Activated T-helper 2 cell treated with anti-CD3 and anti-CD28 coated beads, Interferon-gamma antibody, Interleukin-2, Interleukin-4, amounts not matched to agents 10 μg/mL and 5 μg/mL and 100 μg/mL, durations not matched to agents 14 hours and 24 hours and 36 hours (primary cell): Measurements from ENCODE around the gene FAHD1. TPM values are rescaled to one million over a fixed set of nuclear protein-coding genes. Genes with fewer than 3 reads are reported as not detected.

Experiments used
- DNase-seq: peaks from one replicate; pipeline ENCODE4 v3.0.0; 2021; ENCODE audit warnings: low spot score
- H3K27ac Mint-ChIP-seq: one replicate; pipeline ENCODE4 v1.8.0; 2021; ENCODE audit warnings: mixed read lengths
- H3K27me3 Mint-ChIP-seq: one replicate; pipeline ENCODE4 v1.8.0; 2021; ENCODE audit warnings: low read depth, mixed read lengths
- H3K36me3 Mint-ChIP-seq: one replicate; pipeline ENCODE4 v1.8.0; 2021; ENCODE audit warnings: low read depth, mixed read lengths
- H3K4me1 Mint-ChIP-seq: one replicate; pipeline ENCODE4 v1.8.0; 2021; ENCODE audit warnings: low read depth, mixed read lengths
- H3K4me3 Mint-ChIP-seq: one replicate; pipeline ENCODE4 v1.8.0; 2021; ENCODE audit warnings: low read depth, mild to moderate bottlenecking, moderate library complexity, mixed read lengths
- H3K9me3 Mint-ChIP-seq: one replicate; pipeline ENCODE4 v1.8.0; 2021; ENCODE audit warnings: mixed read lengths
- intact Hi-C: fragments of 100-400 bp; cut with micrococcal nuclease; formaldehyde crosslinking; loops from one replicate; pipeline ENCODE4 v1.15.1; 2023
- total RNA-seq: library from RNA; stranded (reverse); gene quantifications from 2 replicates; pipeline ENCODE4 v1.2.3, GENCODE V29; 2022

FAHD1 gene
- total RNA-seq, 1 donor from 2014 or later: 17.6 TPM

DNA sequence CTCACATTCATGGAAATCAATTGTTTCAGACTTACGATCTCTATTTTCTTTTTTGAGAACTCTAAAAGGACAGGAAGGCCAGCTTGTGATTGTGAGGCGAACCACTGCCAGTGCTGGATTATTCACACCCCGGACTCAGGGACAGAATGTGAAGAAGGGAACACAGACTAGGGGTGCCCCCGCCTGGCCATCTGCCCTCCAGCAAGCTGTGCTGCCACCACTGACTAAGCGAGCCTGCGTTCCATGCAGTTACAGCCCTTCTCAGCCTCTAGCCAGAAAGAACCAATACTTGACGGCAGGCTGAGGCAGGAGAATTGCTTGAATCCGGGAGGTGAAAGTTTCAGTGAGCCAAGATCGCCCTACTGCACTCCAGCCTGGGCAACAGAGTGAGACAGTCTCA lies 3.2 kb upstream of the FAHD1 start:
- intact Hi-C loops: no loop called here
- peak overlapping the region; percentile 21 for H3K4me3 Mint-ChIP-seq
- no peaks in the 10 kb centered on the region for H3K27me3 Mint-ChIP-seq

DNA sequence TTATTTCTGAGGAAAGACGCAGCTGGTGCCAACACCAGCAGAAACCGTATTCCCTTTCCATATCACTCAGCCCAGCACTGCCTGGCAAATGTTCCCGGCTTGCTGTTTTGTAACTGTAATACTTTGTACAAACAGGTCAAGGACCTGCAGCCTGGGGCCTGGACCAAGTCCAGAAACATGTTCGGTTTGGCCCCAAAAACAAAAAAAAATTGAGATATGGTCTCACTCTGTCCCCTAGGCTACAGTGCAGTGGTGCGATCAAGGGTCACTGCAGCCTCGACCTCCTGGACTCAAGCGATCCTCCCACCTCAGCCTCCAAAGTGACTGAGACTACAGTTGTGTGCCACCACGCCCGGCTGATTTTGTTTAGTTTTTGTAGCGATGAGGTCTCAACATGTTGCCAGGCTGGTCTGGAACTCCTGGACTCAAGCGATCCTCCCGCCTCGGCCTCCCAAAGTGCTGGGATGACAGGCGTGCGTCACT lies 1.6 kb upstream of the FAHD1 start:
- DNase-seq: no peak
- H3K27me3 Mint-ChIP-seq: no peaks in the 10 kb centered on the region
- intact Hi-C loops: no loop called here
- H3K27ac Mint-ChIP-seq: peak overlapping the region; percentile 85
- peaks cover 24% of the 10 kb centered on the region for H3K4me1 Mint-ChIP-seq
- no peaks in the 10 kb centered on the region for H3K9me3 Mint-ChIP-seq
- H3K4me3 Mint-ChIP-seq: peak overlapping the region; percentile 80
- no peaks in the 10 kb centered on the region for H3K36me3 Mint-ChIP-seq

More for the DNA sequence above, 3.2 kb upstream of the FAHD1 start:
- Mint-ChIP-seq H3K27ac (no peak overlapping the region), H3K9me3 (no peaks in the 10 kb centered on the region), H3K36me3 (no peaks in the 10 kb centered on the region), H3K4me1 (peaks cover 19% of the 10 kb centered on the region)
- no peak for DNase-seq

DNA sequence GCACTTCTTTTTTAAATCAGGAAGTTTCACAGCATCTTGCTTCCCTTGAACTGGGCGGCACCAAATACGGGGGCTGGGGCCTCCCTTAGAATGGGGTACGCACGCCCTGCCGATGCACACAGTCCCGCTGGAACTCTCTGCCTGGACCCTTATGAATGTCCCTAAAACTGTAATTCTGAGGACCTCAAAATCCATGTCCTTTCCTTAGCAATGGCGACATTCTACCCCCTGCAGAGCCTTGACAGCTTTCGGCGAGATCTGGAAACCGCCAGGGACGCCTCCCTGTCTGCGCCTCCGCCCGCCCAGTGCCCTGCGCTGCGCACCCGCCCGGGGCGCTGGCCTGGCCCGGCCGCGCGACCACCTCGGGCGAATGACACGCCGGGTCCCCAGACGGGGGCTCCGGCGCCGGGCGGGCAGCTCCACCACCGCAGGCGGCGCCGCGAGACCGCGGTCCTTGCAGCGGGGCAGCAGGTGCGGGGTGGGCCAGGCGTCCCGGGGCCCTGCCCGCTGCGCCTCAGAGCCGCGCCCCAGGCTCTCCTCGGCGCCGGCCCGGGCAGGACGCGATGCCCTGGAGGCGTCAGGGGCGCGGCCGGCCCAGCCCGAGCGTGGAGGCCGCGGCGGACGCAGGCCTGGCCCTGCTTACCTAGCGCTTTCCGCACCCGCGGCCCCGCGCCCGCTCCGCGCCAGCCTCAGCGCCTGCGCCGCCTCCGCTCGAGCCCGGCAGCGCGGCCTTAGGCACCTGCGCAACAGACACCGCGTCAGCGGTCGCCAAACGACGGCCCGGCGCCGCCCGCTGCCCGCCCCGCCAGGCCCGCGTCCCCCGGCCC lies 929 bp upstream of the FAHD1 start:
- Mint-ChIP-seq H3K27me3 (no peaks in the 10 kb centered on the region), H3K9me3 (no peaks in the 10 kb centered on the region), H3K4me1 (peaks cover 24% of the 10 kb centered on the region), H3K36me3 (no peaks in the 10 kb centered on the region), H3K4me3 (peak overlapping the region; percentile 80), H3K27ac (peak overlapping the region; percentile 85)
- peak; percentile 30 for DNase-seq
- intact Hi-C loops: loop anchor here (2.0 kb wide), 2 partner anchors 43 to 53 kb away; partner anchors contain the start of genes EME2, MRPS34, NUBP2 and SPSB3

DNA sequence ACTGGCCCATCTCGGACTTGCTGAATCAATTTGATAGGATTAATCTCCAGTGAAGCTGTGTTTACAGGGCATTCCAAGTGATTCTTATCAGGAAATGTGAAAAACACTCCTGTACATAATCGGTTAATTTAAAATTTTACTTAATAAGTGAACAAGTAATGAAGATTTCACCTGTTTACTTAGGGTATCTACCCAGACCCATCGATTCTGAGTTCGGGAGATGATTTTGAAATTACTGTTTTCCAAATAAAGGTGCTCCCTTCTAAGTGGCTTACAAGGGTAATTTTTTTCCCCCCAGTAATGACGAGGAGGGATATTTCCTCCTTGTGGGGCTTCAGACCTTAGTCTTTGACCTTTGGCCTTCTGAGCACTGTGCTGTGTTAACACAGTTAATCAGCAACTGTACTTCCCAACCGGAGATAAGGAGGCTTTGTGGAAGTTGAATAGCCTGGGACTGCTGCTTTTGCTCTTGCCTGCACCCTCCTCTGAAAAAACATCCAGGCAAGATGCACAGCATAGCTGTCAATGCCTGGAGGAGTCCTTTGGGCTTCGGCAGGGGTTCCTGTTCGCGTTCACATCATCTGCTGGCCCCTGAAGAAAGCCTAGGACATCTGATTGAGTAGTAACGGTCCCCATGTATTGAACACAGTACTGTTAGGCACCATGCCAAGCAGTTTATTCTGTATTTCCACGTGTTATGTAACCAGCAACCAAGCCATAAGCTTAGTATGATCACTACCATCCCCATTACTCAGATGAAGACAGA lies 1.8 kb downstream of the FAHD1 start:
- peak overlapping the region; percentile 52 for H3K4me3 Mint-ChIP-seq
- DNase-seq: no peak
- no peaks in the 10 kb centered on the region for H3K36me3 Mint-ChIP-seq
- no peaks in the 10 kb centered on the region for H3K27me3 Mint-ChIP-seq
- H3K27ac Mint-ChIP-seq: peak overlapping the region; percentile 42
- peaks cover 22% of the 10 kb centered on the region for H3K4me1 Mint-ChIP-seq
- no peaks in the 10 kb centered on the region for H3K9me3 Mint-ChIP-seq
- intact Hi-C loops: no loop called here

DNA sequence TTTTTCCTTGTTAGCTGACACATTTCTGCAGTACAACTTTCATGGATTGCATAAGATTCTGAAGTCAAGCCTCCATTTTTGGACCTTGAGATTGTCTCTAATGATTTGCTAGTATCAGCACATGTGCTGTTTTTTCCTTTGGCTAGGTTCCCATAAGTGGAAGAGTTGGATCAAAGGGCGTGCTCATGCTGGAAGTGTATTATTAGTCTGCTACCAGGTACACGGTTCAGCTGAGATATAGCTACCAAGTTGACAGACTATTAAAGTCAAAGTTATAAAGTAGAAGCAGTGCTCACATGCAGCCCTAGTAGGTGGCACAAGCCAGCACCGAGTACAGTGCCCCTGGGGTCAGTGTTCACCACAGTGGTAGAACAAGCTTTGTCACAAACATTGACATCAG lies 3.2 kb downstream of the FAHD1 start:
- Mint-ChIP-seq H3K9me3 (no peaks in the 10 kb centered on the region), H3K27me3 (no peaks in the 10 kb centered on the region), H3K36me3 (no peaks in the 10 kb centered on the region), H3K27ac (no peak overlapping the region), H3K4me3 (no peak overlapping the region), H3K4me1 (peaks cover 14% of the 10 kb centered on the region)
- no peak for DNase-seq
- intact Hi-C loops: no loop called here

DNA sequence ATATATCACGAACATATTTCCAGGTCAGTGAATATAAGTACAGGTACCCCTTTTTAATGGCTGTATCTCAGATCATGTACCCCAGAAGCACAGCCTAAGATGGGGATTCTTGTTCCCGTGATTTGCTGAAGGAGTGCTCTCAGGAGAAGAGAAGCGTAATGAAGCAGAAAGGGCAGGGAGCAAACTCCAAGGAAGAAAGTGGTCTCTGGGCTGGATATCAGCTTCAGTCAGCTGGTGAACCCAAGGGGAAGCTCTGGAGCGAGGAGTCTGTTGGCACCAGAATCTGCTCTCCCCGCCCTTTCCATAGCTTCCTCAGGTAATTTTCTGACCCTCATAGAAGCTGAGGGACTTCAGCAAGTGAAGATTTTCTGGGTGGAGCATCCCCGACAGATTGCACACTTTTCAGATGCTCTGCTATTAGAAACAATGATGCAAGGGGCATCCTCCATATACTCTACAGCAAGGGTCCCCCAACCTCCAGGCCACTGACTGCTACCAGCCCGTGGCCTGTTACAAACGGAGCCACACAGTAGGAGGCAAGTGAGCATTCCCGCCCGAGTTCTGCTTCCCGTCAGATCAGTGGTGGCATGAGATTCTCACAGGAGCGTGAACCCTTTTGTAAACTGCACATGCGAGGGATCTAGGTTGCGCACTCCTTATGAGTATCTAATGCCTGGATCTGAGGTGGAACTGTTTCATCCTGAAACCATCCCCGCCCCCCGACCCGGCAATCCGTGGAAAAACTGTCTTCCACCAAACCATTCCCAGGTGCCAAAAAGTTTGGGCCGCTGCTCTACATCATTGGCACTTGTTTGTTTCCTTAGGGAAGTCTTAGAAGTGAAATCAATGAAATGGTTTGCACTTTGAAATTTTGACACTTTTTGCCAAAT lies 4.4 kb downstream of the FAHD1 start:
- intact Hi-C loops: no loop called here
- H3K27ac Mint-ChIP-seq: no peak overlapping the region
- H3K36me3 Mint-ChIP-seq: no peaks in the 10 kb centered on the region
- DNase-seq: no peak
- H3K27me3 Mint-ChIP-seq: no peaks in the 10 kb centered on the region
- H3K4me3 Mint-ChIP-seq: no peak overlapping the region
- H3K9me3 Mint-ChIP-seq: no peaks in the 10 kb centered on the region
- peaks cover 14% of the 10 kb centered on the region for H3K4me1 Mint-ChIP-seq

DNA sequence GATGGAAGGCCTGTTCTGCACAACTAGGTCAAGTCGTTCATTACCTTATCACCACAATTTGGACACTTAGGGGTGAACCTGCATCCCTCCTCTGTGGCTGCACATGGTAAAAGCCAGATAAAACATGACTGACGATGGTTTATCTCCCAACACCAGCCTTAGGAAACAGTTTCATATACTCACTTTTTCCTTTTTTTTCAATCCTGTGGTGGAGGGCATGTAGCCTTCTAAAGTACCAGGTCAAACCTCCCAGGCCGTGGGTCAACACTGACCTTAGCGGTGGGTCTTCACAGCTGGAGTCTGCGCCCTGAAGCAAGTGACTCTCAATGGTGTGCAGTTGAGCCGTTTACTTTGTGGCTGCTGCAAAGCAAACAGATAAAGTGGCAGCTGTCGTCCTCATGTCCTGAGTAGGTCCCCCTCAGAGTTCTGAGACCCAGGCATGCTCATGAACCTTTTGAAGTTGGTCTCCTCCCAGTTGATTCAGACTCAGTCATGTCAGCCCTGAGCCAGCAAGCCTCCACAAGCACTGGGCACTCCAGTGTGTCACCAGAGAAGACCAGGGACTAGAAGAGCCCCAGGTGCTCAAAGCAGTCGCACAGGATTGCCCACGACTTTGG lies 5.9 kb downstream of the FAHD1 start:
- no peak overlapping the region for H3K27ac Mint-ChIP-seq
- no peak for DNase-seq
- H3K27me3 Mint-ChIP-seq: no peaks in the 10 kb centered on the region
- no peak overlapping the region for H3K4me3 Mint-ChIP-seq
- H3K9me3 Mint-ChIP-seq: no peaks in the 10 kb centered on the region
- no peaks in the 10 kb centered on the region for H3K36me3 Mint-ChIP-seq
- peaks cover 10% of the 10 kb centered on the region for H3K4me1 Mint-ChIP-seq
- intact Hi-C loops: no loop called here

DNA sequence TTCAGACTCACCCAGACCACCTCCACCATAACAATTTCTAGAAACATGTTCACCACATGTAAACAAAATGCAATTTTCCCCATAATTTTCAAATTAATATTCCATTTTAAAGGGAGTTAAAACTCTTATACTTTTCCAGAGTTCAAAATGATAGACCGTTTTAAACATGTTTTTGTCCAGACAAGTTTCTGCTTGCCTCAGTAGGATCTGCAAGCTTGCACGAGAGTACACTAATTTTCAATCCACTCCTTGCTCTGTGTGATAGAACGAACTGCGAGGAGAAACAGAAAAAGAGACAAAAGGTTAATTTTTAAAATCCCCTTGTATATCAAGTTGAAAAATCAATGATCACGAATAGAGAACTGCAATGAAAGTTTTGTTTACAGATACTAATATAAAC lies 7.1 kb downstream of the FAHD1 start:
- DNase-seq: no peak
- Mint-ChIP-seq H3K27me3 (no peaks in the 10 kb centered on the region), H3K27ac (no peak overlapping the region), H3K4me3 (no peak overlapping the region), H3K9me3 (no peaks in the 10 kb centered on the region), H3K4me1 (peaks cover 2% of the 10 kb centered on the region), H3K36me3 (no peaks in the 10 kb centered on the region)
- intact Hi-C loops: no loop called here

DNA sequence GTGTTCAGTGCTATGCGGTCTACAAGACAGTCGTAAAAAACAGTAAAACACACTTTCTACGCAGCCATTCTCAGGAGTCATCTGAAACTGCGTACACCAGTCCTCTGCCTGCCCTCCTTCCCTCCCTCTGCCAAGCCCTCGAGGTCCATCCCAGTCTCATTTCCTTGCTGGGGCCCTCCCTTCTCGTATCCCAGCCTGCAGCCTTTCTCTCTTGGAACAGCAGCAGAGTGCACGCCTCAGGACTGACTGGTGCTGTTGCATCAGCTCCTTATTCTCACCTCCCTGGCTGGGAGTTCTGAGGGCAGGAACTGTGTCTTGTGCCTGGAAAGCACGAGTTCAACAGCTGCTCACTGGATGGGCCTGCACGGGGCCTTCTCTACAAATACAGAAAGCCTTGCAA lies 12.5 kb downstream of the FAHD1 start:
- DNase-seq: no peak
- Mint-ChIP-seq H3K36me3 (no peaks in the 10 kb centered on the region), H3K4me3 (no peak overlapping the region), H3K27ac (no peak overlapping the region), H3K4me1 (peaks cover 4% of the 10 kb centered on the region), H3K27me3 (no peaks in the 10 kb centered on the region), H3K9me3 (no peaks in the 10 kb centered on the region)
- intact Hi-C loops: no loop called here

DNA sequence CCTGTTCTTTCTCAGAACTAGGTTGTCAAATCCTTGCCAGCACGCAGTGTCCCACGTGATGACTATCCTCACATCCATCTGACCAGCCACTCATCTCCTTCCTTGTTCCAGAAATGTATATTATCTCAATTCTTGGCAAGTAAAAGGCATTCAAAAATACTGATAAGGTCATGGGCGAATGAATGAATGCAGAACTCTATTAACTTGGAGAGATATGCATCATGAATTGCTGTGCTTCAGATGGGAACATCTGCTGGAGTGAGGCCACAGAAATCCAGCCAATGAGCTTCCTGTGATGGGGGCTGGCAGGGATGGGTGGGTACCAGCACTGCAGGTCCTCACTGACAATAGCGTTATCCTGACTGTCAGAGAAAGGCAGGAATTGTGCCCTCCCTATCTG lies 19.0 kb downstream of the FAHD1 start:
- no peaks in the 10 kb centered on the region for H3K36me3 Mint-ChIP-seq
- no peaks in the 10 kb centered on the region for H3K9me3 Mint-ChIP-seq
- peaks cover 8% of the 10 kb centered on the region for H3K27me3 Mint-ChIP-seq
- no peaks in the 10 kb centered on the region for H3K4me1 Mint-ChIP-seq
- no peak overlapping the region for H3K4me3 Mint-ChIP-seq
- H3K27ac Mint-ChIP-seq: no peak overlapping the region
- DNase-seq: no peak
- intact Hi-C loops: no loop called here

DNA sequence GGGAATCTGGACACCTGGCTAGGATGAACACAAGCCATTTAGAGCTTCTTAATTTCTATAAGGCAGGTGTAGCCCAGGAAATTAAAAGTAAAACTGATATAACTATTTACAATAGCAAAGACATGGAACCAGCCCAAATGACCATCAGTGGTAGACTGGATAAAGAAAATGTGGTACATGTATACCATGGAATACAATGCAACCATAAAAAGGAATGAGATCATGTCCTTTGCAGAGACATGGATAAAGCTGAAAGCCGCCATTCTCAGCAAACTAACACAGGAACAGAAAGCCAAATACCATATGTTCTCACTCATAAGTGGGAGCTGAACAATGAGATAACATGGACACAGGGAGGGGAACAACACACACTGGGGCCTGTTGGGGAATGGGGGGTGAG lies 19.4 kb downstream of the FAHD1 start:
- intact Hi-C loops: no loop called here

DNA sequence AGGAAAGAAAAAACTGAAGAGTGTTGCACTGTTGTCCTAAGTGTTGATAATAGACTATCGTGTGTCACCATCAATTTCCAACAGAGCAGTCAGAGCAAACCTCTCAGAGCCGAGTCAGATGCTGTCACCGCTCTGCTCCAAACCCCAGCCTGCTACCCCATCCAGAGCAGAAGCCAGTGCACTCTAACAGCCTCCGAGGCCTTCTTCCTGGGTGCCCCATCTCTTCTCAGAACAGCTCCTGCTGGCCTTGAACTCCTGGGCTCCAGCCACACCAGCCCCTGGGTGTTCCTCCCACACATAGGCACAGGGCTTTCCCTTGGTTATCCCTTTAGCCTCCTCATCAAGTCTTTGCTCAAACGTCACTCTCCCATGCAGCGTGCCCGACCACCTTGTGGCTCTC lies 24.0 kb downstream of the FAHD1 start:
- intact Hi-C loops: no loop called here
- no peaks in the 10 kb centered on the region for H3K9me3 Mint-ChIP-seq
- DNase-seq: no peak
- no peaks in the 10 kb centered on the region for H3K36me3 Mint-ChIP-seq
- H3K27me3 Mint-ChIP-seq: peaks cover 7% of the 10 kb centered on the region
- H3K4me3 Mint-ChIP-seq: no peak overlapping the region
- H3K27ac Mint-ChIP-seq: no peak overlapping the region
- peaks cover 13% of the 10 kb centered on the region for H3K4me1 Mint-ChIP-seq

More for the DNA sequence above, 19.4 kb downstream of the FAHD1 start:
- Mint-ChIP-seq H3K4me1 (no peaks in the 10 kb centered on the region), H3K27me3 (peaks cover 8% of the 10 kb centered on the region), H3K4me3 (no peak overlapping the region), H3K27ac (no peak overlapping the region), H3K9me3 (no peaks in the 10 kb centered on the region), H3K36me3 (no peaks in the 10 kb centered on the region)
- DNase-seq: no peak
